ENCODE measurements around the gene TBXA2R.

Gene TBXA2R

GRCh38 chr19:3622224-3622623, 15.5 kb upstream of the TBXA2R start:
- no peak overlapping the region for H3K4me3 ChIP-seq (ENCODE audit: low read length)
- DNase-seq (ENCODE audit: low read depth, low spot score), result no peak

GRCh38 chr19:3621689-3622088, 15.0 kb upstream of the TBXA2R start:
- DNase-seq (ENCODE audit: low read depth, low spot score), result no peak
- H3K4me3 ChIP-seq (ENCODE audit: low read length), result no peak overlapping the region

GRCh38 chr19:3620817-3621547, 14.3 kb upstream of the TBXA2R start:
- no peak overlapping the region for H3K4me3 ChIP-seq (ENCODE audit: low read length)
- no peak for DNase-seq (ENCODE audit: low read depth, low spot score)

GRCh38 chr19:3620145-3620816, 13.6 kb upstream of the TBXA2R start:
- DNase-seq (ENCODE audit: low read depth, low spot score), result no peak
- H3K4me3 ChIP-seq (ENCODE audit: low read length), result no peak overlapping the region

GRCh38 chr19:3619631-3620012, 12.9 kb upstream of the TBXA2R start:
- no peak for DNase-seq (ENCODE audit: low read depth, low spot score)
- no peak overlapping the region for H3K4me3 ChIP-seq (ENCODE audit: low read length)

GRCh38 chr19:3618811-3619630, 12.3 kb upstream of the TBXA2R start:
- H3K4me3 ChIP-seq (ENCODE audit: low read length), result no peak overlapping the region
- no peak for DNase-seq (ENCODE audit: low read depth, low spot score)

- no peak for DNase-seq (ENCODE audit: low read depth, low spot score)
These were observed 11.6 kb upstream of the TBXA2R start for GRCh38 chr19:3618144-3618810.

GRCh38 chr19:3617463-3617862, 10.8 kb upstream of the TBXA2R start:
- H3K4me3 ChIP-seq (ENCODE audit: low read length), result no peak overlapping the region
- no peak for DNase-seq (ENCODE audit: low read depth, low spot score)

More at GRCh38 chr19:3618144-3618810, 11.6 kb upstream of the TBXA2R start:
- no peak overlapping the region for H3K4me3 ChIP-seq (ENCODE audit: low read length)

- DNase-seq (ENCODE audit: low read depth, low spot score), result no peak
These were observed 9.0 kb upstream of the TBXA2R start for GRCh38 chr19:3615524-3616135.

GRCh38 chr19:3614858-3615505, 8.3 kb upstream of the TBXA2R start:
- no peak for DNase-seq (ENCODE audit: low read depth, low spot score)

More at GRCh38 chr19:3615524-3616135, 9.0 kb upstream of the TBXA2R start:
- H3K4me3 ChIP-seq (ENCODE audit: low read length), result no peak overlapping the region

GRCh38 chr19:3613818-3614661, 7.4 kb upstream of the TBXA2R start:
- H3K4me3 ChIP-seq (ENCODE audit: low read length), result no peak overlapping the region
- no peak for DNase-seq (ENCODE audit: low read depth, low spot score)

More at GRCh38 chr19:3614858-3615505, 8.3 kb upstream of the TBXA2R start:
- H3K4me3 ChIP-seq (ENCODE audit: low read length), result no peak overlapping the region

- DNase-seq (ENCODE audit: low read depth, low spot score), result no peak
- no peak overlapping the region for H3K4me3 ChIP-seq (ENCODE audit: low read length)
These were observed 6.4 kb upstream of the TBXA2R start for GRCh38 chr19:3612901-3613741.

GRCh38 chr19:3612330-3612729, 5.7 kb upstream of the TBXA2R start:
- DNase-seq (ENCODE audit: low read depth, low spot score), result no peak
- no peak overlapping the region for H3K4me3 ChIP-seq (ENCODE audit: low read length)

GRCh38 chr19:3611841-3612240, 5.2 kb upstream of the TBXA2R start:
- DNase-seq (ENCODE audit: low read depth, low spot score), result no peak
- H3K4me3 ChIP-seq (ENCODE audit: low read length), result no peak overlapping the region

GRCh38 chr19:3610745-3611717, 4.4 kb upstream of the TBXA2R start:
- no peak overlapping the region for H3K4me3 ChIP-seq (ENCODE audit: low read length)
- no peak for DNase-seq (ENCODE audit: low read depth, low spot score)
